PC-9 (cell line): ENCODE measurements around the gene ANKRD63.

Experiments used
- EZH2 ChIP-seq: fragments of 200-600 bp; sonication (generic); IDR thresholded peaks from 2 replicates; pipeline ENCODE4 v1.8.0; 2017; ENCODE audit warnings: antibody characterized with exemption, low read depth
- TF ChIP-seq, protein P1 (sequence below): fragments of 200-600 bp; sonication (generic); conservative IDR thresholded peaks from 2 replicates; pipeline ENCODE4 v1.6.1; 2017; ENCODE audit warnings: mixed run types, antibody characterized with exemption, mild to moderate bottlenecking, moderate library complexity

DNA sequence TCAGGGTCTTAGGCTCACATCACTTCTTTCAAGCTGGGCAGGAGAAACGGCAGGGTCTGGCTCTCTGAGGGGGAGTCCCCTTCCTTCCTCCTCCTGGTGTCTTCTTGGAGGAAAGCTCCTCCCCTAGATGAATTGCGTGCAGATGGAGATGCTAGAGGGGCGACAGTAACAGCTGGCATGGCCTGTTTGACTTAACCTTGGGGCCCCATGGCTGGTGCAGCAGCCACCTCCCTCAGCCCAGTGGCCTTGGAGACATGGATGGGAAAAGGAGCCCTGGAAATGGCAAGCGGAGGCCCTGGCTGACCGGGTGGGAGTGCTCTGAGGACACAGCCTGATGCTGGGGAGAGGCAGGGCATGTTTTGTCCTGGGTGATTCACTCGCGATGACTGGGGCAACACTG is 23.8 kb downstream of the ANKRD63 start:
- TF ChIP-seq, protein P1, sequence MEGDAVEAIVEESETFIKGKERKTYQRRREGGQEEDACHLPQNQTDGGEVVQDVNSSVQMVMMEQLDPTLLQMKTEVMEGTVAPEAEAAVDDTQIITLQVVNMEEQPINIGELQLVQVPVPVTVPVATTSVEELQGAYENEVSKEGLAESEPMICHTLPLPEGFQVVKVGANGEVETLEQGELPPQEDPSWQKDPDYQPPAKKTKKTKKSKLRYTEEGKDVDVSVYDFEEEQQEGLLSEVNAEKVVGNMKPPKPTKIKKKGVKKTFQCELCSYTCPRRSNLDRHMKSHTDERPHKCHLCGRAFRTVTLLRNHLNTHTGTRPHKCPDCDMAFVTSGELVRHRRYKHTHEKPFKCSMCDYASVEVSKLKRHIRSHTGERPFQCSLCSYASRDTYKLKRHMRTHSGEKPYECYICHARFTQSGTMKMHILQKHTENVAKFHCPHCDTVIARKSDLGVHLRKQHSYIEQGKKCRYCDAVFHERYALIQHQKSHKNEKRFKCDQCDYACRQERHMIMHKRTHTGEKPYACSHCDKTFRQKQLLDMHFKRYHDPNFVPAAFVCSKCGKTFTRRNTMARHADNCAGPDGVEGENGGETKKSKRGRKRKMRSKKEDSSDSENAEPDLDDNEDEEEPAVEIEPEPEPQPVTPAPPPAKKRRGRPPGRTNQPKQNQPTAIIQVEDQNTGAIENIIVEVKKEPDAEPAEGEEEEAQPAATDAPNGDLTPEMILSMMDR = no peak
- TF ChIP-seq EZH2 = no peak
